ENCODE results near the gene PTGIS.

The PTGIS gene

GRCh38 chr20:49476016-49476355, 92.0 kb downstream of the PTGIS start:
- ATAC-seq (ENCODE audit: insufficient read depth, low read depth) (no peak), DNase-seq (no peak)
- Histone ChIP-seq H3K9me3 (ENCODE audit: insufficient read depth, low read length, severe bottlenecking) (no peaks in the 10 kb centered on the region), H3K36me3 (ENCODE audit: insufficient read depth, low read length) (no peaks in the 10 kb centered on the region), H3K79me2 (ENCODE audit: insufficient read depth, low read length) (no peaks in the 10 kb centered on the region), H3K4me3 (ENCODE audit: low read depth in 1 of 2, low read length in 2 of 2) (no peak overlapping the region), H3K27me3 (ENCODE audit: insufficient read depth, low read length, poor library complexity) (peaks cover 10% of the 10 kb centered on the region), H2AFZ (ENCODE audit: low read depth, low read length) (no peak overlapping the region), H4K20me1 (ENCODE audit: insufficient read depth, low read length) (0 out of 2 replicates have a peak, but pooled peaks cover 3% of the 10 kb centered on the region), H3K4me1 (ENCODE audit: insufficient read depth, low read length) (no peaks in the 10 kb centered on the region), H3K27ac (ENCODE audit: low read length) (no peak overlapping the region), H3K4me2 (ENCODE audit: insufficient read depth, low read length) (no peak overlapping the region), H3K9ac (ENCODE audit: low read depth, low read length) (no peak overlapping the region)
- TF ChIP-seq CTCF (IDR thresholded peaks at IDR 0.05; ENCODE audit: borderline replicate concordance, extremely low read depth, low read length, poor library complexity, severe bottlenecking): no peak
- no peak for TF ChIP-seq EZH2 (IDR thresholded peaks at IDR 0.05; ENCODE audit: borderline replicate concordance, low read depth, low read length, severe bottlenecking)

GRCh38 chr20:49475292-49476015, 92.5 kb downstream of the PTGIS start:
- Histone ChIP-seq H3K27ac (ENCODE audit: low read length) (no peak overlapping the region), H3K79me2 (ENCODE audit: insufficient read depth, low read length) (no peaks in the 10 kb centered on the region), H3K27me3 (ENCODE audit: insufficient read depth, low read length, poor library complexity) (peaks cover 11% of the 10 kb centered on the region), H3K4me3 (ENCODE audit: low read depth in 1 of 2, low read length in 2 of 2) (no peak overlapping the region), H4K20me1 (ENCODE audit: insufficient read depth, low read length) (0 out of 2 replicates have a peak, but pooled peaks cover 3% of the 10 kb centered on the region), H3K9ac (ENCODE audit: low read depth, low read length) (no peak overlapping the region), H2AFZ (ENCODE audit: low read depth, low read length) (no peak overlapping the region), H3K4me2 (ENCODE audit: insufficient read depth, low read length) (no peak overlapping the region), H3K36me3 (ENCODE audit: insufficient read depth, low read length) (no peaks in the 10 kb centered on the region), H3K4me1 (ENCODE audit: insufficient read depth, low read length) (no peaks in the 10 kb centered on the region), H3K9me3 (ENCODE audit: insufficient read depth, low read length, severe bottlenecking) (no peaks in the 10 kb centered on the region)
- ATAC-seq (ENCODE audit: insufficient read depth, low read depth) (no peak), DNase-seq (no peak)
- no peak for TF ChIP-seq EZH2 (IDR thresholded peaks at IDR 0.05; ENCODE audit: borderline replicate concordance, low read depth, low read length, severe bottlenecking)
- no peak for TF ChIP-seq CTCF (IDR thresholded peaks at IDR 0.05; ENCODE audit: borderline replicate concordance, extremely low read depth, low read length, poor library complexity, severe bottlenecking)

GRCh38 chr20:49471397-49471796, 96.5 kb downstream of the PTGIS start:
- no peak for ATAC-seq (ENCODE audit: insufficient read depth, low read depth)
- Histone ChIP-seq H3K4me3 (ENCODE audit: low read depth in 1 of 2, low read length in 2 of 2) (no peak overlapping the region), H3K79me2 (ENCODE audit: insufficient read depth, low read length) (no peaks in the 10 kb centered on the region), H3K4me1 (ENCODE audit: insufficient read depth, low read length) (no peaks in the 10 kb centered on the region), H3K9ac (ENCODE audit: low read depth, low read length) (no peak overlapping the region), H3K36me3 (ENCODE audit: insufficient read depth, low read length) (no peaks in the 10 kb centered on the region), H3K9me3 (ENCODE audit: insufficient read depth, low read length, severe bottlenecking) (no peaks in the 10 kb centered on the region), H4K20me1 (ENCODE audit: insufficient read depth, low read length) (peaks cover 5% of the 10 kb centered on the region; the same call in 1 of the 2 replicates), H3K4me2 (ENCODE audit: insufficient read depth, low read length) (no peak overlapping the region), H3K27me3 (ENCODE audit: insufficient read depth, low read length, poor library complexity) (peaks cover 25% of the 10 kb centered on the region), H2AFZ (ENCODE audit: low read depth, low read length) (no peak overlapping the region), H3K27ac (ENCODE audit: low read length) (no peak overlapping the region)
- no peak for TF ChIP-seq EZH2 (IDR thresholded peaks at IDR 0.05; ENCODE audit: borderline replicate concordance, low read depth, low read length, severe bottlenecking)
- TF ChIP-seq CTCF (IDR thresholded peaks at IDR 0.05; ENCODE audit: borderline replicate concordance, extremely low read depth, low read length, poor library complexity, severe bottlenecking): no peak
- no peak for DNase-seq

Data from DND-41 (cell line).